IMR-90 (cell line): ENCODE data around the gene HAGH. TPM values are rescaled to one million over a fixed set of nuclear protein-coding genes. Genes with fewer than 3 reads are reported as not detected.

Experiments
- ATAC-seq: fragments of 200-7000 bp; cut with Tn5 transposase; 2 replicates; pipeline ENCODE4 v1.9.1; 2020; ENCODE audit warnings: low read depth, mild to moderate bottlenecking, moderate library complexity
- BruUV-seq: library from RNA; stranded (reverse); fragments of 400-500 nt; replicated peaks from 2 replicates; lab custom pipeline; 2021; lab: Mats Ljungman, UMichigan
- CTCF ChIA-PET: fragments of 300-600 bp; formaldehyde crosslinking; extraction: SDS; loops from one replicate; lab custom pipeline; 2021; ENCODE audit warnings: antibody characterized with exemption; lab: Yijun Ruan, JAX
- POLR2A ChIA-PET: fragments of 300-600 bp; sonication (Branson Sonifier 250); formaldehyde crosslinking; loops from one replicate; lab custom pipeline; 2022; ENCODE audit warnings: antibody characterized with exemption; ENCODE audit not compliant: unreplicated experiment; lab: Charles Lee
- DNase-seq: peaks from one replicate; pipeline ENCODE4 v3.0.0; 2013
- H2AFZ ChIP-seq: replicated peaks from 2 replicates; pipeline ENCODE3; 2013; ENCODE audit warnings: low read length, mild to moderate bottlenecking; ENCODE audit not compliant: poor library complexity
- H2AK5ac ChIP-seq: 2 replicates; pipeline ENCODE4 v1.6.1; 2013; ENCODE audit warnings: low read depth, low read length, inconsistent platforms
- H2AK9ac ChIP-seq: replicated peaks from 2 replicates; pipeline ENCODE3; 2013; ENCODE audit warnings: mild to moderate bottlenecking, low read depth, low read length, moderate library complexity; ENCODE audit not compliant: poor library complexity
- H2BK120ac ChIP-seq: 2 replicates; pipeline ENCODE4 v1.6.1; 2013; ENCODE audit warnings: low read depth, low read length, inconsistent platforms
- H2BK15ac ChIP-seq: 3 replicates; pipeline ENCODE4 v1.6.1; 2013; ENCODE audit warnings: low read depth, low read length, inconsistent platforms
- H2BK20ac ChIP-seq: 2 replicates; pipeline ENCODE4 v1.6.1; 2013; ENCODE audit warnings: low read depth, mild to moderate bottlenecking, inconsistent platforms, low read length, moderate library complexity
- H2BK5ac ChIP-seq: 2 replicates; pipeline ENCODE4 v1.6.1; 2013; ENCODE audit warnings: mild to moderate bottlenecking, low read depth, low read length, inconsistent platforms; ENCODE audit not compliant: poor library complexity, severe bottlenecking
- H3K14ac ChIP-seq: replicated peaks from 2 replicates; pipeline ENCODE4 v1.6.1; 2013; ENCODE audit warnings: low read depth, low read length, inconsistent platforms
- H3K18ac ChIP-seq: 2 replicates; pipeline ENCODE4 v1.6.1; 2013; ENCODE audit warnings: low read depth, low read length, control low read depth
- H3K23ac ChIP-seq: 2 replicates; pipeline ENCODE4 v1.6.1; 2013; ENCODE audit warnings: low read depth, low read length, inconsistent platforms
- H3K27ac ChIP-seq: 2 replicates; pipeline ENCODE4 v1.5.1; 2013; ENCODE audit warnings: mild to moderate bottlenecking, control low read depth, low read length; ENCODE audit not compliant: insufficient read depth
- H3K27me3 ChIP-seq: 2 replicates; pipeline ENCODE4 v1.6.1; 2013; ENCODE audit warnings: low read length; ENCODE audit not compliant: control insufficient read depth, insufficient read depth
- H3K36me3 ChIP-seq: 2 replicates; pipeline ENCODE4 v1.6.1; 2013; ENCODE audit warnings: low read length, mixed read lengths; ENCODE audit not compliant: control insufficient read depth, insufficient read depth
- H3K4ac ChIP-seq: 2 replicates; pipeline ENCODE4 v1.6.1; 2013; ENCODE audit warnings: low read depth, low read length, inconsistent platforms
- H3K4me1 ChIP-seq: 2 replicates; pipeline ENCODE4 v1.6.1; 2013; ENCODE audit warnings: low read length, mixed read lengths; ENCODE audit not compliant: control insufficient read depth, insufficient read depth
- H3K4me2 ChIP-seq: 2 replicates; pipeline ENCODE4 v1.6.1; 2013; ENCODE audit warnings: low read depth, mild to moderate bottlenecking, control low read depth, low read length, moderate library complexity
- H3K4me3 ChIP-seq: 2 replicates; pipeline ENCODE4 v1.5.1; 2013; ENCODE audit warnings: low read depth, mild to moderate bottlenecking, control low read depth, low read length, moderate library complexity; ENCODE audit not compliant: insufficient read depth
- H3K56ac ChIP-seq: 2 replicates; pipeline ENCODE4 v1.6.1; 2013; ENCODE audit warnings: low read length, inconsistent platforms; ENCODE audit not compliant: insufficient read depth; ENCODE audit errors: extremely low read depth
- H3K79me1 ChIP-seq, 2 experiments: 2 replicates each; pipeline ENCODE4 v1.6.1; 2013; ENCODE audit warnings: low read length in 2 of 2, inconsistent platforms in 1 of 2, low read depth in 1 of 2
- H3K9ac ChIP-seq: 2 replicates; pipeline ENCODE4 v1.6.1; 2013; ENCODE audit warnings: low read depth, low read length, control low read depth
- H3K9me1 ChIP-seq: 2 replicates; pipeline ENCODE4 v1.6.1; 2013; ENCODE audit warnings: low read length, inconsistent platforms; ENCODE audit not compliant: insufficient read depth
- H3K9me3 ChIP-seq: 2 replicates; pipeline ENCODE4 v1.6.1; 2013; ENCODE audit warnings: low read length; ENCODE audit not compliant: control insufficient read depth, insufficient read depth
- H4K20me1 ChIP-seq: 2 replicates; pipeline ENCODE4 v1.6.1; 2013; ENCODE audit warnings: low read length, inconsistent platforms; ENCODE audit not compliant: insufficient read depth
- H4K5ac ChIP-seq: 2 replicates; pipeline ENCODE4 v1.6.1; 2013; ENCODE audit warnings: mild to moderate bottlenecking, low read depth, low read length, control low read depth
- H4K8ac ChIP-seq, 2 experiments: 2 replicates each; pipeline ENCODE4 v1.6.1; 2013; ENCODE audit warnings: low read depth in 2 of 2, low read length in 2 of 2, control low read depth in 1 of 2, inconsistent platforms in 1 of 2
- H4K91ac ChIP-seq: 2 replicates; pipeline ENCODE4 v1.6.1; 2013; ENCODE audit warnings: low read depth, low read length, inconsistent platforms; ENCODE audit not compliant: insufficient read depth
- CHD1 ChIP-seq: IDR thresholded peaks from 2 replicates; pipeline ENCODE4 v1.6.1; 2012; ENCODE audit warnings: low read depth, low read length, improper control_type of control experiment
- WGBS, 2 experiments: methylation state at CpG; one replicate each; pipeline versions ENCODE4 v1.1.5 to v1.1.7; 2013; ENCODE audit warnings: missing lambda C conversion rate in 2 of 2; ENCODE audit not compliant: insufficient read length in 1 of 2; ENCODE audit errors: extremely low coverage in 2 of 2; 5-methylcytosine and 5-hydroxymethylcytosine counted together
- dilution Hi-C: fragments of 300-500 bp; cut with HindIII; formaldehyde crosslinking; loops from one replicate; pipeline ENCODE4 v1.14.3; 2018; ENCODE audit warnings: low sequenced_read_pairs; ENCODE audit not compliant: unreplicated experiment
- in situ Hi-C: fragments of 300-500 bp; cut with MboI; formaldehyde crosslinking; loops from 3 replicates; pipeline ENCODE4 v1.14.3; 2019; ENCODE audit warnings: low sequenced_read_pairs, inconsistent platforms, mixed read lengths
- intact Hi-C: fragments of 100-400 bp; cut with micrococcal nuclease; formaldehyde crosslinking; loops from 2 replicates; pipeline ENCODE4 v1.10.0; 2022
- polyA plus RNA-seq, 3 experiments: library from polyadenylated mRNA; depleted of rRNA; stranded (reverse); fragments of >200 nt; gene quantifications; 2 replicates each; pipeline ENCODE4 v1.2.3, GENCODE V29; 2012; ENCODE audit warnings: low replicate concordance in 1 of 3
- total RNA-seq: library from RNA; depleted of rRNA; stranded (reverse); fragments of >200 nt; gene quantifications from 2 replicates; pipeline ENCODE4 v1.2.3, GENCODE V29; 2012

Gene HAGH
- total and polyA plus RNA-seq, 2 of the 4 experiments (the other 2 are of a cell fraction), result 30.8 to 52.2 TPM

GRCh38 chr16:1759511-1759910 is 67.1 kb downstream of the HAGH start:
- Histone ChIP-seq H2AK9ac (no peak overlapping the region), H3K56ac (no peak overlapping the region), H3K9me1 (no peaks in the 10 kb centered on the region), H2BK15ac (no peak overlapping the region), H2BK20ac (no peak overlapping the region), H3K27ac (no peak overlapping the region), H3K9me3 (no peaks in the 10 kb centered on the region), H3K36me3 (peaks cover 64% of the 10 kb centered on the region), H4K91ac (no peak overlapping the region), H3K4me1 (no peaks in the 10 kb centered on the region), H3K9ac (no peak overlapping the region), H3K79me1 (0 out of 4 replicates have a peak, but pooled peaks cover 0 to 4% of the 10 kb centered on the region in 2 experiments), H3K27me3 (no peaks in the 10 kb centered on the region), H3K18ac (no peak overlapping the region), H4K8ac (no peak overlapping the region), H2AFZ (no peak overlapping the region), H3K14ac (no peak overlapping the region), H3K23ac (no peak overlapping the region), H4K5ac (no peak overlapping the region), H3K4ac (no peak overlapping the region), H2BK5ac (no peak overlapping the region), H4K20me1 (no peaks in the 10 kb centered on the region), H2AK5ac (no peak overlapping the region), H2BK120ac (no peak overlapping the region), H3K4me2 (no peak overlapping the region), H3K4me3 (no peak overlapping the region)
- ATAC-seq, result no peak
- WGBS, 2 experiments, result 97% methylated on average over 10 of the region's 21 CpGs; no CpG with 5 or more reads in 1 of the 2 experiments
- DNase-seq, result no peak
- ChIA-PET CTCF (no interaction called here), POLR2A (no interaction called here)
- in situ Hi-C loops (no loop called here), dilution Hi-C loops (no loop called here), intact Hi-C loops (no loop called here)
- TF ChIP-seq CHD1, result no peak
- BruUV-seq, result no TSS peak
